ENCODE measurements around the gene BMP8B.

DNA sequence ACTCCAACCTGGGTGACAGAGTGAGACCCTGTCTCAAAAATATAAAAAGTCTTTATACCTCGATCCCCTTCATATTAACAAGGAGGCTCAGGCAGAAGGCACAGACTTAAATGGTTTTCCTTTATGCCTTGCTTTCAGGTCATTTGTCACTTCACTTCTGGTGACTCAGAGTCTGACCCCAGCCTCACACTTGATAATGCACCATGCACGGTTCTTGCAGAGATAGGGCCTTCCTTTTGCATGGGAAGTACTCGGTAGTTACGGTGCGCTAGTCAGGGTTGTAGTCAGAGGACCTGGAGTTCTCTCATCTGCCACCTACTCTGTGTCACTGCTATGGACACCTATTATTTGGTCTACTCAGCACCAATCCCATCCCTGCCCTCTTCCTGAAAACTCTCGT lies 43.6 kb upstream of the BMP8B start:
- TF ChIP-seq POLR2A (IDR thresholded peaks at IDR 0.05; ENCODE audit: low read depth) (no peak), POLR2AphosphoS5 (IDR thresholded peaks at IDR 0.05) (no peak), EP300 (IDR thresholded peaks at IDR 0.05) (no peak)
- TF ChIP-seq, protein P1, sequence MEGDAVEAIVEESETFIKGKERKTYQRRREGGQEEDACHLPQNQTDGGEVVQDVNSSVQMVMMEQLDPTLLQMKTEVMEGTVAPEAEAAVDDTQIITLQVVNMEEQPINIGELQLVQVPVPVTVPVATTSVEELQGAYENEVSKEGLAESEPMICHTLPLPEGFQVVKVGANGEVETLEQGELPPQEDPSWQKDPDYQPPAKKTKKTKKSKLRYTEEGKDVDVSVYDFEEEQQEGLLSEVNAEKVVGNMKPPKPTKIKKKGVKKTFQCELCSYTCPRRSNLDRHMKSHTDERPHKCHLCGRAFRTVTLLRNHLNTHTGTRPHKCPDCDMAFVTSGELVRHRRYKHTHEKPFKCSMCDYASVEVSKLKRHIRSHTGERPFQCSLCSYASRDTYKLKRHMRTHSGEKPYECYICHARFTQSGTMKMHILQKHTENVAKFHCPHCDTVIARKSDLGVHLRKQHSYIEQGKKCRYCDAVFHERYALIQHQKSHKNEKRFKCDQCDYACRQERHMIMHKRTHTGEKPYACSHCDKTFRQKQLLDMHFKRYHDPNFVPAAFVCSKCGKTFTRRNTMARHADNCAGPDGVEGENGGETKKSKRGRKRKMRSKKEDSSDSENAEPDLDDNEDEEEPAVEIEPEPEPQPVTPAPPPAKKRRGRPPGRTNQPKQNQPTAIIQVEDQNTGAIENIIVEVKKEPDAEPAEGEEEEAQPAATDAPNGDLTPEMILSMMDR (IDR thresholded peaks at IDR 0.05): no peak
